ENCODE results near the gene ARPC2.
"Not testable (repeated sequence)": the region's sequence is repeated elsewhere in the genome, so short reads cannot be mapped to it uniquely, and the experiment has no call there.

DNA sequence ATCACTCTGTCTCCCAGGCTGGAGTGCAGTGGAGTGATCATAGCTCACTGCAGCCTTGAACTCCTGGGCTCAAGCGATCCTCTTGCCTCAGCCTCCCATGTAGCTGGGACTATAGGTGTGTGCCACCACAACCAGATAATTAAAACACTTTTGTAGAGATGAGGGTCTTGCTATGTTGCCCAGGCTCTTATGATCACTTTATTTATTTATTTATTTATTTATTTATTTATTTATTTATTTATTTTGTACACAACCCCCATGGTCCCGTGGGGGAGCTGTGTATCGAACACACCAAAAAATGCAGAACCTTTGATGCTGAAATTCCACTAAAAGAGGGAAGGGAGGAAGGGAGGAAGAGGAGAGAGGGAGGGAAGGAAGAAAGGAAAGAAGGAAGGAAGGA, 45.2 kb upstream of the ARPC2 start:
- not testable (repeated sequence) for TF ChIP-seq CTCF, POLR2AphosphoS5 (IDR thresholded peaks at IDR 0.05)
